GM21786 (cell line): ENCODE data around the gene FGD1.
A peak's percentile ranks its signal among the peaks of the same experiment; 100 is the strongest.
"Not testable (repeated sequence)": the region's sequence is repeated elsewhere in the genome, so short reads cannot be mapped to it uniquely, and the experiment has no call there.

Experiments
- ATAC-seq: cut with Tn5 transposase; IDR thresholded peaks from one replicate; pipeline ENCODE4 v1.9.1; 2021; ENCODE audit not compliant: unreplicated experiment

The FGD1 gene

DNA sequence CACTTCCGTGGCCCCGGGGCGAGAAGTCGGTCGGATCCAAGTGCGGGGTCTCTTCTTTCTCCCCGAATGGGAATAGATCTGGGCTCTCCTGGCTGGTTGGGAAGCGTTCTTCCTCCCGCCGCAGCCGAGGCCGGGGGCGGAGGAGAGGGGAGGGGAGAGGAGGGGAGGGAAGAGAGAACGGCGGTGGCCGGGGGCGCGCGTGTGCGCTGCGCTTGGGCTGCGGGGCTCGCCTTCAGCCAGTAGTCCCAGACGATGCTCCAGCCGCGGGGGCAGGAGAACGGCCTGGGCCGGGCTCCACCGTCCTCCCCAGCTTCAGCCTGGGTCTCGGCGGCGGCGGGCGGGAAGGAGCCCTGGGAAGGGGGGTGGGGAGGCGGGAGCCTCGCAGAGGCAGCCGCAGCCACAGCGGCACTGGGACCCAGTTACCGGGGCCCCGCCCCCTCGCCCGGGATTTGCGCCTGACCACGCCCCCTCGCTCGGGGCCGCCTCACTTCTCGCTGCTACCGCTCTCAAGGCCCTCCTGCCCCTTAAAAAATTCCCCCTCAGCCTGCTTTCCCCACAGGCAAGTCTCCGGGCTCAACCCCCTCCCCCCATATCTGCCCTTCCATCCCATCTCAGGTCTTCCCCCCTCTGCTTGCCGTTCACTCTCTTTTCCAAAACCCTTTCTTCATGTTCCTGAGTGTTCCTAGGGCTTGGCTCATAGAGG lies at the start of gene FGD1:
FGD1 (minus strand) TSS at position 421 of the 703 bp plus-strand sequence. CDS start 802 bp downstream, outside the sequence.
- ATAC-seq = no peak

DNA sequence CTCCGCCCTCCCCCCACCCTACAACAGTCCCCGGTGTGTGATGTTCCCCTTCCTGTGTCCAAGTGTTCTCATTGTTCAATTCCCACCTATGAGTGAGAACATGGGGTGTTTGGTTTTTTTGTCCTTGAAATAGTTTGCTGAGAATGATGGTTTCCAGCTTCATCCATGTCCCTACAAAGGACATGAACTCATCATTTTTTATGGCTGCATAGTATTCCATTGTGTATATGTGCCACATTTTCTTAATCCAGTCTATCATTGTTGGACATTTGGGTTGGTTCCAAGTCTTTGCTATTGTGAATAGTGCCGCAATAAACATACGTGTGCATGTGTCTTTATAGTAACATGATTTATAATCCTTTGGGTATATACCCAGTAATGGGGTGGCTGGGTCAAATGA lies 46.2 kb upstream of the FGD1 start:
- ATAC-seq = not testable (repeated sequence)

DNA sequence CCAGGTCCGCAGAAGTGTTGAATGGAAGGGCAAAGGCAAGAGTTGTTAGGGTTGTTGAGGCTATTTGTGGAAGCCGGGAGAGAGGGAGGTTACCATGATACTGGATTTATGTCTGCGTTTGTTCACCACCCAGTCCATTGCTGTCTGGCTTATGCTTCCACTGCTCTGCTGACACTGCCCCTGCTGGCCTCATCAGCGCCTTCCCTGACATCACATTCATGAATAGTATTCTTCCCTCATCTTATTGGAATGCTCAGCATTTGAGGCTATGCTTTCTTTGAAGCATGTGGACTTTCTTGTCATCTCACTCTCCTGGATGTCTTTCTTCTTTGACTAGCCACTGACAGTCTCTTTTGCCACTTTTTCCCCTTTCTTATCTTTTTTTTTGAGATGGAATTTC lies 44.3 kb upstream of the FGD1 start:
- ATAC-seq = no peak

- ATAC-seq = no peak
These were observed 38.2 kb upstream of the FGD1 start for GRCh38 chrX:54534271-54534670.

- peak; percentile 16 for ATAC-seq
These were observed 34.4 kb upstream of the FGD1 start for GRCh38 chrX:54530357-54530900.

GRCh38 chrX:54529552-54530356 lies 33.7 kb upstream of the FGD1 start, which contains the start of gene GNL3L:
Gene GNL3L, plus strand, starts transcription at chrX:54530219. Its CDS starts 2,348 bp downstream, at chrX:54532567.
- ATAC-seq = peak; percentile 78

- no peak for ATAC-seq
These were observed 33.1 kb upstream of the FGD1 start for GRCh38 chrX:54529151-54529550.

DNA sequence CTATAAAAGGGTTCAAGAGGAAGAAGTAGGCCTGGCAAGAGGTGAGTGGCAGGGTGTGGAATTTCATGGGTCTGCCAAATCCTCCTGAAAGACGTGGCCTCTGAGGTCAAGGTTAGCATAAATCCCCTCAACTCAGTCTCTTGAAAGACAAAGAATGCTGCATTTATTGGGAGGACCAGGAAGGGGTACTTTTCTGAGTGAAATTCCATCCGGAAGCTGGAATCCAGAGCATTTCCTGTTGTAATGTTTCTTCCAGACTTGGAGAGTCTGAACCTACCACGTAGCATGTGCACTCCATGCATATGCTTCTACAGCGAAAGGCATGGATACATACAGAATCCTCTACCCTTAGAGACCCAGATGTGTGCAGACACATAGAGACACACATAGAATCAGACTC lies 13.4 kb upstream of the FGD1 start:
- ATAC-seq = no peak

- no peak for ATAC-seq
These were observed 902 bp upstream of the FGD1 start for GRCh38 chrX:54496936-54497335.

DNA sequence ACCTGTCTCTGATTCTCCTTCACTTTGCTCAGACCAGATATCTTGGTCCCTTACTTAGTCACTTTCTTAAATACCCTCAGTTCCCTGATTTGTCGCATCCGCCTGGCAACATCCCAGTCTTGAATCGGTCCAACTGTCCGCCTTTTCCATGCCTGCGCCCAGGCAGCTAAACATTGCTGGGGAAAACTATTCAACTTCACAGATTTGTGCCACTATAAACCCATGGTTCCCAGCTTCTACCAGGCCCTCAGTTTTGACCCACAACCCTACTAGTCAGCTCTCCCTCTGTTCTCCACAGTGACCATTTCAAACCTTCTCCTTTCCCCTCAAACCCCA lies 451 bp upstream of the FGD1 start:
- no peak for ATAC-seq

DNA sequence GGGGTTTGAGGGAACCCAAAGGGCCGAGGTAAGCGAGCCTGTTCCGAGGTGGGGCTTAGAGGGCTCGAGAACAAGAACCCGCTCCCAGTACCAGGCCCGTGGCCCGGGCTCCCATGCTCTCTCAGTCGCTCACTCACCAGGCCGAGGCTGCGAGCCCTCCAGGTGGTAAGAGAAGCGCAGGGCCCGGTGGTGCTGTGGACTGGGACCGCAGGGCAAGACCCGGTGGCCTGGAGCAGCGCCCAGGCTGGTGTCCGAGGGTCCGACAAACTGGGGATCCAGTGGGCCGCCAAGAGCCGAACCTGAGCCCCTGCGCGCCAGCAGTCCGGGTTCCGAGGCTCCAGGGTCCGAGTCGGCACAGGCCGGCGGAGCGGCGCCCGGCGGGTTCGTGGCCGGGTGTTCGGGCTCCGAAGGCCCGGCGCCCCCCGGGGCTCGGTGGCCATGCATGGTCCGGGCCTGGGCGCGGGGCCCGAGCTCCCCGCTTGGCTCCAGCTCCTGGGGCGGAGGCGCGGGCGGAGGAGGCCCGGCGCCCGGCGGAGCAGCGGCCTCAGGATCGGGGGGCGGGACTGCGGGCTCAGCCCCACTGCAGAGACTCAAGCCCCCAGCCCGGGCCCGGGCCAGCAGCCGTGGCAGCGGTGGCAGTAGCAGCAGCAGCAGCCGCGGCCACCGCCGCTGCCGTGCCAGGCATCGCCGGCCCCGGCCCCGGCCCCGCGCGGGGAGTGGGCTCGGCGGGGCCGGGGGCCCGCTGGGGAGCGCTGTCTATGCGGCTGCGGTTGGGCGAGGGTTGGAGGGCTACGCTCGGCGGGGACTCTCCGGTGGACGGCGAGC lies 833 bp downstream of the FGD1 start:
- no peak for ATAC-seq

GRCh38 chrX:54494166-54494988 lies 1.7 kb downstream of the FGD1 start:
- ATAC-seq = no peak

GRCh38 chrX:54492340-54492739 lies 3.7 kb downstream of the FGD1 start:
- no peak for ATAC-seq

DNA sequence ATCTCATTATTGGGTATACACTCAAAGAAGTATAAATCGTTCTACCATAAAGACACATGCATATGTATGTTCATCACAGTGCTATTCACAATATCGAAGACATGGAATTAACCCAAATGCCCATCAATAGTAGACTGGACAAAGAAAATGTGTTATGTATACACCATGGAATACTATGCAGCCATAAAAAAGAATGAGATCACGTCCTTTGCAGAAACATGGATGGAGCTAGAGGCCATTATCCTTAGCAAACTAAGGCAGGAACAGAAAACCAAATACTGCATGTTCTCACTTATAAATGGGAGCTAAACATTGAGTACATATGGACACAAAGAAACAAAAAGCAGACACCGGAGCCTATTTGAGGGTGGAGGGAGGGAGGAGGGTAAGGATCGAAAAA lies 6.2 kb downstream of the FGD1 start:
- ATAC-seq = not testable (repeated sequence)

GRCh38 chrX:54484666-54485065 lies 11.4 kb downstream of the FGD1 start:
- no peak for ATAC-seq

- no peak for ATAC-seq
These were observed 12.1 kb downstream of the FGD1 start for GRCh38 chrX:54483946-54484345.

GRCh38 chrX:54482839-54483593 lies 13.0 kb downstream of the FGD1 start:
- ATAC-seq = no peak

GRCh38 chrX:54479136-54480111 lies 16.6 kb downstream of the FGD1 start:
- ATAC-seq = no peak
